ENCODE measurements around the gene GALNT18. TPM values are rescaled to one million over a fixed set of nuclear protein-coding genes. Genes with fewer than 3 reads are reported as not detected.
A peak's percentile ranks its signal among the peaks of the same experiment; 100 is the strongest.

Gene GALNT18
- total and polyA plus RNA-seq, 4 donors: 2.1 to 11.0 (median 3.8) TPM

- TF ChIP-seq RXRA (IDR thresholded peaks at IDR 0.05) (no peak), GABPA (IDR thresholded peaks at IDR 0.05 in 1 of 2, conservative IDR thresholded peaks at IDR 0.05 in 1 of 2) (no peak), YY1 (IDR thresholded peaks at IDR 0.05) (no peak), TAF1 (conservative IDR thresholded peaks at IDR 0.05) (no peak), FOXA2 (IDR thresholded peaks at IDR 0.05) (no peak), ZBTB33 (IDR thresholded peaks at IDR 0.05) (no peak), MAX (IDR thresholded peaks at IDR 0.05) (no peak)
Measured at GRCh38 chr11:11280826-11281225, 341.0 kb downstream of the GALNT18 start (continued).

GRCh38 chr11:11279956-11280689 lies 341.7 kb downstream of the GALNT18 start:
- 77% methylated on average over 11 of the region's 11 CpGs for WGBS
- H3K4me3 ChIP-seq (ENCODE audit: low read depth in 1 of 3, low read length in 3 of 3): no peak overlapping the region
- peaks cover 0 to 7% (median 2%) of the 10 kb centered on the region in 4 donors for H3K36me3 ChIP-seq (ENCODE audit: control insufficient read depth in 4 of 4, insufficient read depth in 3 of 4, low read depth in 1 of 4, low read length in 3 of 4)
- H3K4me1 ChIP-seq (ENCODE audit: control insufficient read depth in 4 of 4, insufficient read depth in 4 of 4, low read length in 3 of 4): peaks cover 0 to 10% (median 2%) of the 10 kb centered on the region in 4 donors
- H3K9me3 ChIP-seq (ENCODE audit: control insufficient read depth in 4 of 4, low read length in 3 of 4): no peaks in the 10 kb centered on the region
- H3K27me3 ChIP-seq (ENCODE audit: control insufficient read depth in 4 of 4, insufficient read depth in 4 of 4, low read length in 3 of 4): no peaks in the 10 kb centered on the region
- H3K9ac ChIP-seq (ENCODE audit: low read depth in 1 of 2, low read length in 2 of 2): no peak overlapping the region
- no peak for DNase-seq (ENCODE audit: low spot score)
- H3K27ac ChIP-seq (ENCODE audit: low read depth in 1 of 2, low read length in 2 of 2): no peak overlapping the region
- TF ChIP-seq RXRA (IDR thresholded peaks at IDR 0.05) (no peak), GABPA (IDR thresholded peaks at IDR 0.05 in 1 of 2, conservative IDR thresholded peaks at IDR 0.05 in 1 of 2) (no peak), FOXA1 (IDR thresholded peaks at IDR 0.05) (no peak), CTCF (IDR thresholded peaks at IDR 0.05; ENCODE audit: low read depth, low read length, missing input control) (no peak), ATF3 (IDR thresholded peaks at IDR 0.05) (no peak), RAD21 (IDR thresholded peaks at IDR 0.05) (no peak), TAF1 (conservative IDR thresholded peaks at IDR 0.05) (no peak), NR2F2 (IDR thresholded peaks at IDR 0.05) (no peak), ZBTB33 (IDR thresholded peaks at IDR 0.05) (no peak), SP1 (IDR thresholded peaks at IDR 0.05) (no peak)

GRCh38 chr11:11272254-11272653 lies 349.6 kb downstream of the GALNT18 start:
- 94% methylated on average over 1 of the region's 1 CpG for WGBS
- Histone ChIP-seq H3K27ac (ENCODE audit: low read depth in 1 of 2, low read length in 2 of 2) (no peak overlapping the region), H3K36me3 (ENCODE audit: control insufficient read depth in 4 of 4, insufficient read depth in 3 of 4, low read depth in 1 of 4, low read length in 3 of 4) (peaks cover 0 to 16% (median 2%) of the 10 kb centered on the region in 4 donors), H3K4me3 (ENCODE audit: low read depth in 1 of 3, low read length in 3 of 3) (no peak overlapping the region), H3K27me3 (ENCODE audit: control insufficient read depth in 4 of 4, insufficient read depth in 4 of 4, low read length in 3 of 4) (no peaks in the 10 kb centered on the region), H3K9me3 (ENCODE audit: control insufficient read depth in 4 of 4, low read length in 3 of 4) (no peaks in the 10 kb centered on the region), H3K9ac (ENCODE audit: low read depth in 1 of 2, low read length in 2 of 2) (no peak overlapping the region), H3K4me1 (ENCODE audit: control insufficient read depth in 4 of 4, insufficient read depth in 4 of 4, low read length in 3 of 4) (no peaks in the 10 kb centered on the region)
- TF ChIP-seq YY1 (IDR thresholded peaks at IDR 0.05) (no peak), HNF4A (conservative IDR thresholded peaks at IDR 0.05) (peak; percentile 60 to 64)
- no peak for DNase-seq (ENCODE audit: low spot score)

All from liver (tissue), 9 donors.